ENCODE data around the gene CD300LF. TPM values are rescaled to one million over a fixed set of nuclear protein-coding genes. Genes with fewer than 3 reads are reported as not detected.

Gene CD300LF
- total RNA-seq, 1 experiment from 2014 or later = 2.4 TPM

DNA sequence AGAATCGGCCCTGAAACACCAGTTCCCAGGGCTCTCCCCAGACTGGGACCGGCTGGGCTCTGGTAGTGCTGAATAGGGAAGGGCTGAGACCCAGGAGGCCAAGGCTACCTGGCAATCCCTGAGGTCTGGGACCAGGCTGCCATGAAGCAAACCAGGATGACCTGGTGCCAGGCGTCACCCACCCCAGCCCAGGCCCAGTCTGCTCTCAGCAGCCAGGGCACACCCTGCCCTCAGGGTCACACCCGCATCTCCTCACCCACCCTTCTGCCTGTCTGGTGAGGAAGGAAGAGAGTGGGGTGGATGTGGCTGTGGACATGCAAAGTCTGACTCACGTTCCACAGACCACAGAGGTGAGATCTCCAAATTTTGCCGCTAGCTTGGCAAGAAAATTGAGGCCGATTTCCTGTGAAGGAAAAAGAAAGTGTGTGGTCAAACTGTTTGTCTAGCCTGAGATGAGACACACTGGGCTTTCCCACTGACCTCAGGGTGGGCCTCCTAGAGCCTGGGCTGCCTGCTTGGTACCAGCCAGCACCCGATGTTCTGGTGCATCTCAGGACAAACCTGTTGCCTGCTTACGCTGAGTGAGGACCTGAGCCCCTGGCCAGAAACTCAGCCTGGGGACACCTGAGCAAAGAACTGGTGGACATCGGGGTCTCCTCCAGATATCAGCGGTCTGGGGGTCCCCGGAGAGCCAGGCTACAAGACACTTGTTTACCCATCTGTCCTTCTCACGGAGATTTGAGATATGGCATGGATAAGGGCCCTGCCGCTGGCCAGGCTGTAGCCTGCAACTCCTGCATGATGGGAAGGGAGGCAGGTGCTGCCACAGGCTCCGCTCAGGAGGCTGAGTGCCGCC lies 18.0 kb upstream of the CD300LF start:
- CTCF ChIA-PET = no interaction called here
- H3K36me3 ChIP-seq (ENCODE audit: control insufficient read depth, insufficient read depth, low read length) = no peaks in the 10 kb centered on the region

GRCh38 chr17:74729866-74730265 lies 17.1 kb upstream of the CD300LF start:
- H3K4me3 Mint-ChIP-seq (ENCODE audit: unreplicated experiment) = no peak overlapping the region
- BruUV-seq (replicated peaks) = no TSS peak
- 0 out of 2 replicates have a peak, but pooled peaks cover 3% of the 10 kb centered on the region for H3K9me3 ChIP-seq
- no peak overlapping the region for H3K27ac Mint-ChIP-seq (ENCODE audit: unreplicated experiment)
- H3K36me3 ChIP-seq (ENCODE audit: control insufficient read depth, insufficient read depth, low read length) = no peaks in the 10 kb centered on the region
- no peaks in the 10 kb centered on the region for H3K4me1 ChIP-seq
- H3K4me3 ChIP-seq (ENCODE audit: low read depth, low read length) = no peak overlapping the region
- no peaks in the 10 kb centered on the region for H3K9me3 Mint-ChIP-seq (ENCODE audit: unreplicated experiment)
- CTCF ChIA-PET = no interaction called here
- intact Hi-C loops (cut with micrococcal nuclease; ENCODE audit: unreplicated experiment) = no loop called here
- H3K36me3 Mint-ChIP-seq (ENCODE audit: insufficient read depth, unreplicated experiment) = no peaks in the 10 kb centered on the region
- H3K27me3 Mint-ChIP-seq (ENCODE audit: insufficient read depth, unreplicated experiment) = no peaks in the 10 kb centered on the region
- POLR2A ChIA-PET = no interaction called here
- no peak for DNase-seq
- H3K4me1 Mint-ChIP-seq (ENCODE audit: low read depth, unreplicated experiment) = peaks cover 3% of the 10 kb centered on the region
- TF ChIP-seq, protein P1, sequence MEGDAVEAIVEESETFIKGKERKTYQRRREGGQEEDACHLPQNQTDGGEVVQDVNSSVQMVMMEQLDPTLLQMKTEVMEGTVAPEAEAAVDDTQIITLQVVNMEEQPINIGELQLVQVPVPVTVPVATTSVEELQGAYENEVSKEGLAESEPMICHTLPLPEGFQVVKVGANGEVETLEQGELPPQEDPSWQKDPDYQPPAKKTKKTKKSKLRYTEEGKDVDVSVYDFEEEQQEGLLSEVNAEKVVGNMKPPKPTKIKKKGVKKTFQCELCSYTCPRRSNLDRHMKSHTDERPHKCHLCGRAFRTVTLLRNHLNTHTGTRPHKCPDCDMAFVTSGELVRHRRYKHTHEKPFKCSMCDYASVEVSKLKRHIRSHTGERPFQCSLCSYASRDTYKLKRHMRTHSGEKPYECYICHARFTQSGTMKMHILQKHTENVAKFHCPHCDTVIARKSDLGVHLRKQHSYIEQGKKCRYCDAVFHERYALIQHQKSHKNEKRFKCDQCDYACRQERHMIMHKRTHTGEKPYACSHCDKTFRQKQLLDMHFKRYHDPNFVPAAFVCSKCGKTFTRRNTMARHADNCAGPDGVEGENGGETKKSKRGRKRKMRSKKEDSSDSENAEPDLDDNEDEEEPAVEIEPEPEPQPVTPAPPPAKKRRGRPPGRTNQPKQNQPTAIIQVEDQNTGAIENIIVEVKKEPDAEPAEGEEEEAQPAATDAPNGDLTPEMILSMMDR (IDR thresholded peaks at IDR 0.05; ENCODE audit: insufficient read depth in 1 of 2, low read depth in 1 of 2, low read length in 1 of 2, severe bottlenecking in 1 of 2, unreplicated experiment in 1 of 2) = no peak
- H3K27me3 ChIP-seq (replicated peaks; ENCODE audit: control insufficient read depth, insufficient read depth, low read length) = no peaks in the 10 kb centered on the region

More for the DNA sequence above, 18.0 kb upstream of the CD300LF start:
- H3K9me3 ChIP-seq = 0 out of 2 replicates have a peak, but pooled peaks cover 3% of the 10 kb centered on the region
- TF ChIP-seq, protein P1 (IDR thresholded peaks at IDR 0.05; ENCODE audit: insufficient read depth in 1 of 2, low read depth in 1 of 2, low read length in 1 of 2, severe bottlenecking in 1 of 2, unreplicated experiment in 1 of 2) = no peak
- H3K27me3 ChIP-seq (replicated peaks; ENCODE audit: control insufficient read depth, insufficient read depth, low read length) = no peaks in the 10 kb centered on the region
- H3K4me1 ChIP-seq = peaks cover 6% of the 10 kb centered on the region
- intact Hi-C loops (cut with micrococcal nuclease; ENCODE audit: unreplicated experiment) = no loop called here
- no peaks in the 10 kb centered on the region for H3K27me3 Mint-ChIP-seq (ENCODE audit: insufficient read depth, unreplicated experiment)
- BruUV-seq (replicated peaks) = no TSS peak
- H3K27ac Mint-ChIP-seq (ENCODE audit: unreplicated experiment) = no peak overlapping the region
- no peak for DNase-seq
- no peaks in the 10 kb centered on the region for H3K36me3 Mint-ChIP-seq (ENCODE audit: insufficient read depth, unreplicated experiment)
- H3K4me3 Mint-ChIP-seq (ENCODE audit: unreplicated experiment) = no peak overlapping the region
- POLR2A ChIA-PET = no interaction called here
- peaks cover 6% of the 10 kb centered on the region for H3K4me1 Mint-ChIP-seq (ENCODE audit: low read depth, unreplicated experiment)
- H3K9me3 Mint-ChIP-seq (ENCODE audit: unreplicated experiment) = no peaks in the 10 kb centered on the region
- no peak overlapping the region for H3K4me3 ChIP-seq (ENCODE audit: low read depth, low read length)

DNA sequence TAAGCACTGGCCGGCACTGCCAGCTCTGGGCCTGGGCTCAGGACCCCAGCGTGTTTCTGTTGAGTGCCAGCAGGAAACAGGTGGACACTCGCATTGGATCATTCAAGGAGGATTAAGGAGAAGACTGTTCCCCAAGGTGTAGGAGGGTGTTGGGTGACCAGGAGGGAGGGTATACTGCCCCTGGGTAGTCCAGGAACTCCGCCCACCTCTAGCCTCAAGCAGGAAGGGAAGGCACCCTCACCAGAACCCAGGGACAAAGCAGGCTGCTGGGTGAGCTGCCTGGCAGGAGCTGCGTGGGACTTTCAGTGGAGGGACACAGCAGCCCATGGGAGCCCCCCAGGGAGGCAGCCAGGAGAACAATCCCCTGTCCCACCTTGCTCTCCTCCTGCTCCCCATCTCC lies 16.6 kb upstream of the CD300LF start:
- H3K4me1 Mint-ChIP-seq (ENCODE audit: low read depth, unreplicated experiment) = peaks cover 3% of the 10 kb centered on the region
- no peaks in the 10 kb centered on the region for H3K9me3 Mint-ChIP-seq (ENCODE audit: unreplicated experiment)
- no peak overlapping the region for H3K4me3 Mint-ChIP-seq (ENCODE audit: unreplicated experiment)
- H3K4me1 ChIP-seq = no peaks in the 10 kb centered on the region
- H3K27me3 ChIP-seq (replicated peaks; ENCODE audit: control insufficient read depth, insufficient read depth, low read length) = no peaks in the 10 kb centered on the region
- no peak overlapping the region for H3K4me3 ChIP-seq (ENCODE audit: low read depth, low read length)
- ChIA-PET POLR2A (no interaction called here), CTCF (no interaction called here)
- TF ChIP-seq, protein P1 (IDR thresholded peaks at IDR 0.05; ENCODE audit: insufficient read depth in 1 of 2, low read depth in 1 of 2, low read length in 1 of 2, severe bottlenecking in 1 of 2, unreplicated experiment in 1 of 2) = no peak
- no peaks in the 10 kb centered on the region for H3K27me3 Mint-ChIP-seq (ENCODE audit: insufficient read depth, unreplicated experiment)
- no peak for DNase-seq
- no TSS peak for BruUV-seq (replicated peaks)
- intact Hi-C loops (cut with micrococcal nuclease; ENCODE audit: unreplicated experiment) = no loop called here
- H3K36me3 Mint-ChIP-seq (ENCODE audit: insufficient read depth, unreplicated experiment) = no peaks in the 10 kb centered on the region
- 0 out of 2 replicates have a peak, but pooled peaks cover 3% of the 10 kb centered on the region for H3K9me3 ChIP-seq
- H3K36me3 ChIP-seq (ENCODE audit: control insufficient read depth, insufficient read depth, low read length) = no peaks in the 10 kb centered on the region
- no peak overlapping the region for H3K27ac Mint-ChIP-seq (ENCODE audit: unreplicated experiment)
